Type B pancreatic cell (in vitro differentiated cells): ENCODE data around the gene PNMA1. TPM values are rescaled to one million over a fixed set of nuclear protein-coding genes. Genes with fewer than 3 reads are reported as not detected.
A peak's percentile ranks its signal among the peaks of the same experiment; 100 is the strongest.

ENCODE experiments used
- DNase-seq: peaks from one replicate; pipeline ENCODE4 v3.0.0; 2021; ENCODE audit warnings: mixed read lengths; ENCODE audit not compliant: unreplicated experiment; ENCODE audit errors: extremely low spot score
- H3K27ac Mint-ChIP-seq: 2 replicates; pipeline ENCODE4 v1.8.0; 2021; ENCODE audit warnings: mild to moderate bottlenecking, mixed read lengths
- H3K27me3 Mint-ChIP-seq: 2 replicates; pipeline ENCODE4 v1.8.0; 2021; ENCODE audit warnings: mixed read lengths
- H3K36me3 Mint-ChIP-seq: 2 replicates; pipeline ENCODE4 v1.8.0; 2021; ENCODE audit warnings: mixed read lengths
- H3K4me1 Mint-ChIP-seq: one replicate; pipeline ENCODE4 v1.8.0; 2021; ENCODE audit warnings: mixed read lengths; ENCODE audit not compliant: unreplicated experiment
- H3K4me3 Mint-ChIP-seq: 2 replicates; pipeline ENCODE4 v1.8.0; 2021; ENCODE audit warnings: mild to moderate bottlenecking, mixed read lengths
- H3K9me3 Mint-ChIP-seq: 2 replicates; pipeline ENCODE4 v1.8.0; 2021; ENCODE audit warnings: mixed read lengths
- CTCF ChIP-seq: fragments of 200-600 bp; sonication (generic); conservative IDR thresholded peaks from 2 replicates; pipeline ENCODE4 v1.5.0; 2021; ENCODE audit warnings: antibody characterized with exemption, mild to moderate bottlenecking
- total RNA-seq: library from RNA; stranded (reverse); gene quantifications from 2 replicates; pipeline ENCODE4 v1.2.1, GENCODE V29; 2021; ENCODE audit warnings: low replicate concordance

PNMA1 gene
- total RNA-seq, 1 donor from 2014 or later = 64.8 TPM

- Mint-ChIP-seq H3K4me1 (peaks cover 34% of the 10 kb centered on the region), H3K36me3 (peaks cover 27% of the 10 kb centered on the region), H3K27ac (peak overlapping the region; percentile 59), H3K27me3 (no peaks in the 10 kb centered on the region), H3K9me3 (no peaks in the 10 kb centered on the region), H3K4me3 (peak overlapping the region; percentile 25)
- no peak for DNase-seq
- TF ChIP-seq CTCF = no peak
These were observed 10.5 kb upstream of the PNMA1 start for GRCh38 chr14:73724696-73725095.

- peaks cover 37% of the 10 kb centered on the region for H3K4me1 Mint-ChIP-seq
- DNase-seq = no peak
- no peak for TF ChIP-seq CTCF
- H3K27me3 Mint-ChIP-seq = no peaks in the 10 kb centered on the region
- H3K9me3 Mint-ChIP-seq = no peaks in the 10 kb centered on the region
- peaks cover 21% of the 10 kb centered on the region for H3K36me3 Mint-ChIP-seq
- peak overlapping the region; percentile 65 for H3K27ac Mint-ChIP-seq
- H3K4me3 Mint-ChIP-seq = no peak overlapping the region
These were observed 9.8 kb upstream of the PNMA1 start for GRCh38 chr14:73723797-73724661.

GRCh38 chr14:73723406-73723796, 9.2 kb upstream of the PNMA1 start:
- Mint-ChIP-seq H3K4me3 (no peak overlapping the region), H3K9me3 (no peaks in the 10 kb centered on the region)
- no peak for DNase-seq

GRCh38 chr14:73722581-73722980, 8.4 kb upstream of the PNMA1 start:
- H3K27me3 Mint-ChIP-seq = no peaks in the 10 kb centered on the region
- peaks cover 36% of the 10 kb centered on the region for H3K4me1 Mint-ChIP-seq
- H3K27ac Mint-ChIP-seq = no peak overlapping the region
- H3K36me3 Mint-ChIP-seq = peaks cover 14% of the 10 kb centered on the region
- no peak for DNase-seq
- no peaks in the 10 kb centered on the region for H3K9me3 Mint-ChIP-seq
- H3K4me3 Mint-ChIP-seq = no peak overlapping the region
- TF ChIP-seq CTCF = no peak

More at GRCh38 chr14:73723406-73723796, 9.2 kb upstream of the PNMA1 start:
- Mint-ChIP-seq H3K4me1 (peaks cover 31% of the 10 kb centered on the region), H3K36me3 (peaks cover 15% of the 10 kb centered on the region), H3K27me3 (no peaks in the 10 kb centered on the region), H3K27ac (peak overlapping the region; percentile 65)
- TF ChIP-seq CTCF = no peak

GRCh38 chr14:73721101-73721821, 7.1 kb upstream of the PNMA1 start:
- Mint-ChIP-seq H3K4me3 (no peak overlapping the region), H3K27ac (peak overlapping the region; percentile 10), H3K4me1 (peaks cover 43% of the 10 kb centered on the region), H3K36me3 (peaks cover 14% of the 10 kb centered on the region), H3K27me3 (no peaks in the 10 kb centered on the region), H3K9me3 (no peaks in the 10 kb centered on the region)
- no peak for DNase-seq
- TF ChIP-seq CTCF = no peak
